ENCODE results near the gene PPIF. TPM values are rescaled to one million over a fixed set of nuclear protein-coding genes. Genes with fewer than 3 reads are reported as not detected.
"Not testable (repeated sequence)": the region's sequence is repeated elsewhere in the genome, so short reads cannot be mapped to it uniquely, and the experiment has no call there.

The PPIF gene
- total RNA-seq, 4 donors from 2014 or later: 34.2 to 141 (median 94.5) TPM

- ATAC-seq (ENCODE audit: low FRiP score) (no peak), DNase-seq (ENCODE audit: low spot score) (no peak)
- no peak for TF ChIP-seq CTCF (IDR thresholded peaks at IDR 0.05)
Measured at GRCh38 chr10:79336276-79336675, 11.0 kb upstream of the PPIF start.

GRCh38 chr10:79336739-79337138 is 10.5 kb upstream of the PPIF start:
- no peak for ATAC-seq (ENCODE audit: low FRiP score)
- no peak for DNase-seq (ENCODE audit: low spot score)
- TF ChIP-seq CTCF (IDR thresholded peaks at IDR 0.05): no peak

- not testable (repeated sequence) for ATAC-seq (ENCODE audit: low FRiP score); DNase-seq (ENCODE audit: low spot score)
Measured at GRCh38 chr10:79337783-79338469, 9.3 kb upstream of the PPIF start.

- ATAC-seq (ENCODE audit: low FRiP score) (no peak), DNase-seq (ENCODE audit: low spot score) (no peak)
- TF ChIP-seq CTCF (IDR thresholded peaks at IDR 0.05): no peak
Measured at GRCh38 chr10:79339266-79339665, 8.0 kb upstream of the PPIF start.

GRCh38 chr10:79340646-79341244 is 6.5 kb upstream of the PPIF start:
- no peak for TF ChIP-seq CTCF (IDR thresholded peaks at IDR 0.05)
- no peak for ATAC-seq (ENCODE audit: low FRiP score)
- no peak for DNase-seq (ENCODE audit: low spot score)

- no peak for DNase-seq (ENCODE audit: low spot score)
- no peak for ATAC-seq (ENCODE audit: low FRiP score)
- no peak for TF ChIP-seq CTCF (IDR thresholded peaks at IDR 0.05)
Measured at GRCh38 chr10:79342295-79342761, 4.9 kb upstream of the PPIF start.

GRCh38 chr10:79342811-79343561 is 4.3 kb upstream of the PPIF start:
- TF ChIP-seq CTCF (IDR thresholded peaks at IDR 0.05): no peak
- DNase-seq (ENCODE audit: low spot score) (no peak), ATAC-seq (ENCODE audit: low FRiP score) (no peak)

Data from omental fat pad (tissue), 4 donors.